Measurements from ENCODE around the gene PIK3AP1.
"Not testable (repeated sequence)": the region's sequence is repeated elsewhere in the genome, so short reads cannot be mapped to it uniquely, and the experiment has no call there.

Gene PIK3AP1

DNA sequence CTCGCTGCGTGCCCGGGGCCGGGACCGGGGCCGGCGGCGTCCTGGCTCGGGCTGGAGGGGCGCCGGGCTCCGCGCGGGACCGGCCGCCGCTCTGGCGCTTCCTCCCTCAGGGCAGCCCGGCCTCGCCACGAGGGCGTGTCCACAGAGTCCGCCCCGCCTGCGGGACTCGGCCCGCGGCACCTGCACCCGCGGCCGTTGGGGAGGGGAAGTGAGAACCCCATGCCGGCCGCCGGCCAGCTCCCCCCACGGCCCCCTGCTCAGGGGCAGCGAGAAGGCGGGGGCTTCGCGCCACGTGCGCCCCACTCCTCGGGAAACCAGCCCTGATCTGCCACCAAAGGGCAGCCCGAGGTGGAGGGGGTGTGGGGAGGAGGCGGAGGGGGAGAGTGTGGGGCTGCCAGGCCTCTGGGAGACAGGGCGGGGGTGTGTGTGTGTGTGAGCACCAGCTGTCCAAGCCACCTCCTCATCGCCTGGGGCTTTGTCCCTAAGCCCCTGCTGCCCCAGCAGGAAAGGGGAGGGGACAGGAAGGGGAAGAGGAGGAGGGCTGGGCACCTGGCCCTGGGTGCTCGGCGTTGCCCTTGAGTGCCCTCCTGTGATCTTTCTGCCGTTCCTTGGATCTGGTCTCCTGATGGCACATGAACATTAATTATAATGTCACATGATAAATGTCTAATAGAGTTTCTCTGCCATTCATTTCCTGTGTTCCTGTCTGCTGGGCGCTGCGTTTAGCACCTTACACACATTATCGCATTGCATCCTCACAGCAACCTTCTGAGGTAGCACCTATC is at the start of gene PIK3AP1:
TSS of gene PIK3AP1 (minus strand) at position 93 of the 785 bp plus-strand sequence. CDS start 120 bp downstream, outside the sequence.
- peak; percentile 97 for DNase-seq (ENCODE audit: low spot score)

GRCh38 chr10:96768136-96768535 is 47.8 kb upstream of the PIK3AP1 start:
- no peak for DNase-seq (ENCODE audit: low spot score)

DNA sequence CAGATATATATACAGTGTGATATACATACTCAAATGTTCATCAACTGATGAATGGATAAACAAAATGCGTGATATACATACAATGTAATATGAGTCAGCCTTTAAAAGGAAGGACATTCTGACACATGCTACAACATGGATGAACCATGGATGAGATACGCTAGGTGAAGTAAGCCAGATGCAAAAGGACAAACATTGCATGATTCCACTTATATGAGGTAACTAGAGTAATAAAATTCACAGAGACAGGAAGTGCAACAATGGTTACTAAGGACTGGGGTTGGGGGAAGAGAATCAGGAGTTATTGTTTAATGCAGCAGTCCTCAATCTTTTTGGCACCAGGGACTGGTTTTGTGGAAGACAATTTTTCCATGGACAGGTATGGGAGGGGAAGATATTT is 47.3 kb upstream of the PIK3AP1 start:
- no peak for DNase-seq (ENCODE audit: low spot score)

- peak; percentile 83 for DNase-seq (ENCODE audit: low spot score)
Measured at GRCh38 chr10:96765406-96766240, 45.3 kb upstream of the PIK3AP1 start.

DNA sequence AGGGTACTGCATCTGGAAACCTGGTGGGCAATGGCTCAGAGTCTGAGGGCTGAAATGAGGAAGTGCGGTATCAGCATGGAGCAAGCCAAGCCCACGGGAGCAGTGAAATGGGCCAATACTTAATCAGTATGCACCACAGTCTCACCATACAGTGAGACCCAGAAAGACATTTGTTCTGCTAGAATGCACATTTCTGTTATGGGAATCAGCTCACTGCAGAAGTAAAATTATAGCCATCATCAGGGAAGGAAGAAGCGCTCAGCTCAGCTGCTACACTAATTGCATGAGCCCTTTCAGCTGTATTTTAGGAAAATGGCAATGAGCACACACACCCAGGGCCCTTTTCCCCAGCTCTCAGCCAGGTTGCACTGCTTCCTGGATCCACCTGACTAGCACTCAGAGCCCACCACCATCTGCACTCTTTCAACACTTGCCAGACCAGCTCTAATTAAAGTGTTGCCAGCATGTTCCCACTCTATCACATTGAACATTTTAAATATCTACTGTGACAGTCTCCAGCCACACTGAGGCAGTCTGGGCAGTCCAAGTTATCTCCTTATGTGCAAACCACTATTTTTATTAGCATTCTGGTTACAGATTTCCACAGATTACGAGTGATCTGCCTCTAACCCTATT is 44.2 kb upstream of the PIK3AP1 start:
- DNase-seq (ENCODE audit: low spot score), result peak; percentile 75

DNA sequence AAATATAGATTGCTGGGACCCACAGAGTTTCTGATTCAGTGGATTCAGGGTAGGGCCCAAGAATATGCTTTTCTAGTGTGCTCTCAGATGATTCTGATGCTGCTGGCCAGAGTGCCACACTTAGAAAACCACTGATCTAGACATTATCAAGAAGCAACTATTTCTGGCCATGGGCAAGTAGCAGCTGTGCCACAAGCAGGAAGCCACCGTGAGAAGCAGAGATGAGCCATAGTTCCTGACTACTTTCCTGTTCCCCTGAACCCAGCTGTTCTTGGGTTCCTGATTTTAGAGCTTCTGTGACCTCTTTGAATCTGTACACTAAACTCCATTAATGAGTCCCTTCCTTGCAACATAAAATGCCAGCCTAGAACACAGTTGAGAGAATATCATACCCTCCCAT is 38.1 kb upstream of the PIK3AP1 start:
- DNase-seq (ENCODE audit: low spot score), result peak; percentile 90

DNA sequence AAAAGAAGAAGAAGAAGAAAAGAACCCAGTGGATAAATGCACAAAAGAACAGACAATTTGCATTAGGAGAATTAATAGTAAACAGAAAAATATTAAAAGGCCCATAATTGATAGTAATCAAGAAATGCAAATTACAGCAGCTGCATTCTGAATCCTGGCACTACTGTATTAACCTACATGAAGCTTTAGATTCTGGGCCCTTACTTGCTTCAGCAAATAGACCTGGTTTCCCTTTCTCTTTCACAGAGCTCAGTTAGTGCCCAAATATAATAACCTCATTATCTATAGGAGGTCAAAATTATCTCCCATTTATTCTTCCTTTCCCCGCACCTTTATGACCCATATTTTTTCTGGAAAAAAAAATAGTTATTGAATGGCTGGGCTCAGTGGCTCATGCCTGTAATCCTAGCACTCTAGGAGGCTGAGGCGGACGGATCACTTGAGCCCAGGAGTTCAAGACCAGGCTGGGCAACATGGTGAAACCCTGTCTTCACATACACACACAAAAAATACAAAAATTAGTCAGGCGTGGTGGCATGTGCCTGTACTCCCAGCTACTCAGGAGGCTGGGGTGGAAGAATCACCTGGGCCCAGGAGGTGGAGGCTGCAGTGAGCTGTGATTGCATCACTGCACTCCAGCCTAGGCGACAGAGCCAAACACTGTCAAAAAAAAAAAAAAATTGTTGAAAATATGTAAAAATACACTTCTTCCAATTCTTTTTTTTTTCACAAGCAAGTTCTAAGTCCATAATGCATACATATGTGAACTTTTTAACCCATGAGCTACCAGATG is 36.0 kb upstream of the PIK3AP1 start:
- DNase-seq (ENCODE audit: low spot score), result peak; percentile 64

DNA sequence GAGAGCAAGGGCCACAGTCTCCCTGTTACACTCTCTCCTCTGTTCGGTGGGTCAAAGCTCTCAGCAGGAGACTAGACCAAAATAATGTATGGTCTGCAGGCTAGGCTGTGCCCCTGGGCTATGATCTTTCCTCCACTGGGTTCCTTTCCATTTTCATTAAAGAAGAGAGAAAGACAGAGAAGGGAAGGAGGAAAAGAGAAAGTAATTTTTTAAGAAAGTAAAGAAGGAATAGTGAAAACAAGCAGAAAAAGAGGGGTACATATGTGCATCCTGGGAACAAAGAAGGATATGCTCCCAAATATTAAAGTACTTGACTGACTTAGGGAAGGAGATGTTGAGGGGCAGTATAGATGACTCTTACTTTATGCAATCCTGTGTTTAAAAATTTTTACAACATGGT is 33.6 kb upstream of the PIK3AP1 start:
- no peak for DNase-seq (ENCODE audit: low spot score)

DNA sequence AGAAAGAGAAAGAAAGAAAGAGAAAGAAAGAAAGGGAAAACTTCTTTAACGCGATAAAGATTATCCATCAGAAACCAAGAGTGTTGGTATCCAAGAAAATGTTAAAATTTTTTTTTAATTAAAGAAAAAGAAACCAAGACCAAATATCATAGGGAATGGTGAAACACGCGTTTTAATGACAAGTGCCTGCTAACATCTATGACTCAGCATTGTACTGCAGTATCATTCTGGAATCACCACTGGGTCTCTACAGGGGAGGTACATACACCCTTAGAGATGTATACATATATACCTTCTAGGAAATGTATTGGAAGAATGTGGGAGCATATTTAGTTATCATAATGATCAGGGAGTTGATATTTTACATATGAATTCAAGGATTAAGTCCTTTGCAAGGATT is 32.1 kb upstream of the PIK3AP1 start:
- DNase-seq (ENCODE audit: low spot score), result no peak

- not testable (repeated sequence) for DNase-seq (ENCODE audit: low spot score)
Measured at GRCh38 chr10:96750316-96750715, 30.0 kb upstream of the PIK3AP1 start.

DNA sequence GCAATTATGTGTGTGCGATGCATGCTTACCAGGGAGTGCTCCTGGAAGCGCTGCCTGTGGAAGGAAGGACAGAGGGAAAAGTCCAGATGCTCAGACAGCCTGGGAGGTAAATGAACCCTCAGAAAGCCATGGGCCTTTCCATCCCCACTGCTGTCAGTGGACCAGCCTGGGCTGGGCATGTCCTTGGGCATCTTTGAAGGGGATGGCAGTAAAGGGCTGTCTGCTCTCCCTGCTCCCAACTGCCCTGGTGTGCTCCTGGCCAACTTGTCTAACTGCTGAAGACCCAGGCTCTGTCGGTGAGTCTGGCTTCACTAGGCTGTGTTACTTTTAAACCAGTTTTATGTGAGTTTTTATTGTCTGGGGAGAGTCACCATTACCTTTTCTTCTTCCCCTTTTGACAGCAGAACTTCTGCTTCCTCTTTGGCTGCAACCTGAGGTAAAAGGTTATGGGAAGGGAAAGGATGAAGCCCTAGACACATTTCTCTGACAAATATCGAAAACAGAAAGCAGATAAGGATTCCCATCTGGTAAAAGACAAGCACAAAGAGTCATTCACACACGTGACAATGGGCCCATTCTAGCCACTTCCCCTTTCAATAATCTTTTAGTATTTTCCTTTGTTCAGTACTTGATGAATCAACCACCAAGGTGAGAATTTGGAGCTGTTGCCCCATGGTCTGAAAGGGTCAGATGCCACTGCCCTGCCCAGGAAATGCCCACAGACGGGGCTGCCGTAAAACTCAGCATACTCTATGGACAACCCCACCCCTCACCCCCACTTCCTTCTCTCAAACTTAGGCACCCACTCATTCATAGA is 27.6 kb upstream of the PIK3AP1 start:
- DNase-seq (ENCODE audit: low spot score), result peak; percentile 70

DNA sequence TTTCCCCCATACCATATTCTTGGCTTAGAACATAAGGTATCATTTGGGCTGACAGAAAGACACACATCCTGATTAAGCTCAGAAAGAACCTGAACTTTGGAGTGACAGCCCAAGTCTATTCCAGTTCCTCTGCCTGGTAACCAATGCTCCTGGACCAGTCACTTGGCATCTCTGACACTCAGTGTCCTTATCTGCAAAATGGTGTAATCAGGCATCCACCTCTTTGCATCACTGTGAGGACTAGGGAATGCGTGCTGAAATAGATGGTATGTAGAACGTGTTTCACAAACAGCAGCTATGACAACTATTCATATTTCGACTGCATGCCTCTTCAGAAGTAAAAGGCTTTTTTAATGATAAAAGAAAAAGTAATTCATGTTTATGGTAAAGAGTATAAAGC is 26.2 kb upstream of the PIK3AP1 start:
- no peak for DNase-seq (ENCODE audit: low spot score)

DNA sequence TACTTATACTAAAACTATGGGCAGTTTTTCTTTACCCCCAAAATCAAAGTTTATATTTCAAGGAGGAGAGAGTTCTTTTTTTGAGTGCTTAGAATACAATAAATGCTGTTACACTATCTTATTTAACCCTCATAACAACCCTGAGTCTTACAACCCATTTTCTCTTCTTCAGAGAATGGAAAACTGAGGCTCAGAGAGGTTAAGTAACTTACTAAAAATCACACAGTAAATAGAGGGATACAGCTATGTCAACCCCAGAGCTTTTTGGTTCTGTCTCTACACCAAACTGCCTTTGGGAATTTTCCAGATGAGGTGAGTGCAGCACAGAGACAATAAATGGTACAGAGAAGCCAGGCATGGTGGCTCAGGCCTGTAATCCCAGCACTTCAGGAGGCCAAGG is 25.6 kb upstream of the PIK3AP1 start:
- DNase-seq (ENCODE audit: low spot score), result no peak

- peak; percentile 65 for DNase-seq (ENCODE audit: low spot score)
Measured at GRCh38 chr10:96743988-96744585, 23.8 kb upstream of the PIK3AP1 start.

DNA sequence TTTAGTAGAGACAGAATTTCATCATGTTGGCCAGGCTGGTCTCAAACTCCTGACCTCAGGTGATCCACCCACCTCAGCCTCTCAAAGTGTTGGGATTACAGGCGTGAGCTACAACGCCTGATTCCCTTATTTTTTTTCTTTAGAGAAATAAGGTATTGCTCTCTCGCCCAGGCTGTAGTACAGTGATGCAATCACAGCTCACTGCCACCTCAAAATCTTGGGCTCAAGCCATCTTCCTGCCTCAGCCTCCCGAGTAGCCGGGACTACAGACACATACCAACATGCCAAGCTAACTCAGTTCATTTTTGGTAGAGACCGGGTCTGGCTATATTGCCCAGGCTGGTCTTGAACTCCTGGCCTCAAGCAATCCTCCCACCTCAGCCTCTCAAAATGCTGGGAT is 21.2 kb upstream of the PIK3AP1 start:
- not testable (repeated sequence) for DNase-seq (ENCODE audit: low spot score)

GRCh38 chr10:96740579-96741281 is 20.4 kb upstream of the PIK3AP1 start:
- DNase-seq (ENCODE audit: low spot score), result peak; percentile 52

DNA sequence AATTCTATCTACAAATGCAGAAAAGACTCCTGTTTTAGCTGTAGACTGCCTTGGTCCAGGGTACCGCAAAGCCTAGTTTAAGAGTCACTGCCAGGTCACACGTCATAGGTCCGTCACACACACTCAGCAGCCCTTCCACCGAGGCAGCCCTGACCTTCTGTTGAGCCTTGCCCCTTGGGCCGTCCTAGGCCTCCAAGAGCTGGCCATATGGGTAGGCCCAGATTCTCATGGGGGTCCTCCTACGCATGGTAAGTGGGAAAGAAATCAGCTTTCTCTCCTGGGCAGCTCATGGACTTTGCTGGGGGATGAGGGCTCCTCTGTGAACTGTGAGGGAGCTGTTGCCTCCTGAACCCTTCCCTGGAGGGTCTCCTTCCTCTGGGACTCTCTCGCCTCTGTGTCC is 19.8 kb upstream of the PIK3AP1 start:
- DNase-seq (ENCODE audit: low spot score), result no peak

GRCh38 chr10:96737307-96737902 is 17.1 kb upstream of the PIK3AP1 start:
- peak; percentile 62 for DNase-seq (ENCODE audit: low spot score)

DNA sequence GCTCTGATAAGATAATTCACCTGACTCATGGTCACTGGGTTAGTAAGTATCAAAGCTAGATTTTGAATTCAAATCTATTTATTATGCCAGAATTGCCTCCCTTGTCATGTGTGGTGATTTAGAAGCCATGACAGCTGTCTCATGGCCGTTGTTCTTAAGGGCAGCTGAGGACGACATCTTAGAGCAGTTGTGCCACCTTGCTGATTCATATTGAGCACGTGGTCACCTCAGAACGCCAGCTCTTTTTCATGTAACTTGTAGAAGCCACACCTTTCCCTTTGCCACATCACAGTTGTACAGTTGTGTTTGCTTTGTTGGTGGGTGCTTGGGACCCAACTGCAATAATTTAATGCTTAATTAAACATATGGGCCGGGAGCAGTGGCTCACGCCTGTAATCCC is 4.3 kb upstream of the PIK3AP1 start:
- DNase-seq (ENCODE audit: low spot score), result no peak

DNA sequence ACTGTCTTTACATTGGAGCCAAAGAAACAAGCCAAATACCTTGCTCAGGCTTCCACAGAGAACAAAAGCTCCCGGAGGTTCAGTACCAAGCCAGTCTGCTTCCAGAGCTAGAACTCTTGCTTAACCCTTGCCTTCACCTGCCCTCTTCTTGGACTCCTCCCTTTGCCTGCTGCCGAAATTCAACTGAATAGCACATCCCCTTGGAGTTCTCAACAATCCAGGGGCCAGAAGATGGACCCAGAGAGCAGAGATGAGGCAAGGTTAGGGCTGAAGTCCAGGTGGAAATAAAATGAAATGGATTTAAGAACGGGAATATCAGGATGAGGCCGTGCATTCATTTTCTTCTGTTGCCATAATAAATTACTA is 876 bp upstream of the PIK3AP1 start:
- DNase-seq (ENCODE audit: low spot score), result no peak
